8988T (cell line): ENCODE results near the gene TK1.
"Not testable (repeated sequence)": the region's sequence is repeated elsewhere in the genome, so short reads cannot be mapped to it uniquely, and the experiment has no call there.

Source experiments
- DNase-seq: peaks from one replicate; pipeline ENCODE4 v3.0.0; 2011

Gene TK1

DNA sequence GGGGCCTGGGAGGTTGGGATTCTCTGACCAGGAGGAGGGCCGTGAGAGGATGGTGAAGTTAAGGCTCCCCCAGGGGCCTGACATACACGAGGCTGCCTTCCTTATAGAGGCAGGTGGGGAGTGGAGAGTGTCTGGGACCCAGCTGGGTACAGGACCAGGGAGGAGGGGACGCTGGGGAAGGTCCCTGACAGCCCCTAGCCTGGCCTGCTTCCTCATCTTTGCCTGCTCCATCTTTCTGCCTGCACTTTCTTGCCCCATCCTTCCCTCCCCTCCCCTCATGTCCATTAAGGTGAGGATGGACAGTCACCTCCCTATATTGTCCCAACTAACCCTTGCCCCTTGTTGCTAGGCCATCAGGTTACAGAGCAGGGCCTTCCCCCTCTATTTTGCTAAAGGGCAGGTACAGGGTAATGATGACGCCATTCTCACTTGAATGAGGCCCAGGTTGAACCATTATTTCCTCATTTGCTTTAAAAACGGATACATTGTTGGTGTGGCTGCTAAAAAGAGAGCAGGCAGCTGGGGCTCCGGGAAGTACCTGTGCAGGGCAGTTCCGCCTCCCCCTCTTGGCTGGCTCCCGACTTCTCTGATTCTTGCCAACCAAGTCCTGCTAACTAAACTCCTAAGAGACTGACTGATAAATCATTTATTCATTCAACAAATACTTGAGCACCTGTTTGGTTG lies 39.4 kb downstream of the TK1 start:
- DNase-seq: no peak

DNA sequence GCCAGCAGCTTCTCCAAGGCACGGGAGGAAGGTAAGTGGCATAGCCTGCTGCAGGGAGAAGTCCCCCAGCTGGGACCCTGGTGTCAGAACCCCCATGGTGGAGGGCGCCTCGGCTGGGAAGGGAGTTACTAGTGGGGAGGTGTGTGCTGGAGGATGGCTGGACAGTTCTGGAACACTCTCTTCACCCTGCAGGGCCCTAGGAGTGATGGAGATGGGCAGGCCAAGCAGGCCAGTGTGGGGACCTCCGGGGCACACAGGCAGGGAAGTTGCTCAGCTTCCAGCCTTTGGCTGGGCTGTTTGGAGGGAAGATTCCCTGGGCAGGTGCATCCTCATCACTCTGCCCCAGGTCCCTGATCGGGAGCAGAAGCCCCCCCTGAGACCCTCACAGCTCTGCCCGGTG lies 40.0 kb downstream of the TK1 start:
- DNase-seq: no peak

DNA sequence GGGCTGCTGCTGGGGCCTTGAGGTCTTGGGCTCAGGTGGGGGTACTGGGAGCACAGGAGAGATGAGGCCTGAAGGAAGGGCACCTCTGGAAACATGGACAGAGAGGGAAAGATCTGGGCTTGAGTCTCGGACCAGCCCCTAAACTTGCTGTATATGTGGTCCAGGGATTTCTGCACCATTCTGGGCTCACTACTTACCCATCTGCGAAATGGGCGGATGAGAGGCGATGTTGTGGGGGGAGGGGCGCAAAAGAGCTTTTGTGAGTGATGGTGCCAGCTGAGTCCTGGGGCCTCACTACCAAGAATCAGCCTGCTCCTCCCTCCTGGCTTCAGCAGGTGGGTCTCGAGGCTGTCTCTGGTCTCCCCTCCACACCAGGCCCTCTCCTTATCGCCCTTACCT lies 40.4 kb downstream of the TK1 start:
- DNase-seq: no peak

DNA sequence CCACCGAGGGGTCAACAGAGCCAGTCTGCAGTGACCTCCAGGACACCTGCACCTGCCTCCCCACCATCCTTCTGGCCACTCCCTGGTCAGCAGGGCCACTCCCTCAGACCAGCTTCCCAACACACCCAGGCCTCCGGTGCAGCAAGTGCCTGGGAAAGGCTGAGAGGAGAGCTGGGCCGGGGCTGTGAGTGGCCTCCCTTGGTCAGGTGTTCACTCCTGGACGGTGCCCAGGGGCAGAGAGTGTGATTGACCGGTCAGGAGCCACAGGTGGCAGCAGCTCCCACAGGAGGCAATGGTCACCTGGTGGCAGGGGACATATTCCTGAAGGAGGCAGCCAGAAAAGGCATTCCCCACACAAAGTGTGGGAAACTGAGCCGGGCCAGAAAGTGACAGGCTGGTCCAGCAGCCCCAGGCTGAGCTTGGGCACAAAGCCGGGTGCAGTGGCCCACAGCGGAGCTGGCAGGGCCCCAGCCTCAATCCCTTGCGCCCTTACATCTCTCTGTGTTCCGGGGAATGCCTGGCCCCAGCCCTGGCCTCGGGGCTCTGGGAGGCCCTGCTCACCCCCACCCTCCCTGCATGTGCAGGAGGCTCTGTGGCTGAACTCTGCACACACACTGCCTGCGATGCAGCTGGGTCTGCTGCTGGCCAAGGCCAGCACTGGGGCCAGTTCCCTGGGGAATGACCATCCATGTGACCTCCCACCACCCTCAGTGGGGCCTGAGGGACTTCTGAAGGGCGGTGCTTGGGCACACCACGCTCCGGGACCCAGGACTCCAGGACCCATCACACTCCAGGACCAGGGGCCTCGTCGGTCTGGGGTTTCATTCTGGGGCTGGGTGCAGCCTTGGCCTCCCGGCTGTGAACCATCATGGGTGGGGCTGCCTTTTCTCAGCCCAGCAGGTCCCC lies 41.9 kb downstream of the TK1 start:
- no peak for DNase-seq

DNA sequence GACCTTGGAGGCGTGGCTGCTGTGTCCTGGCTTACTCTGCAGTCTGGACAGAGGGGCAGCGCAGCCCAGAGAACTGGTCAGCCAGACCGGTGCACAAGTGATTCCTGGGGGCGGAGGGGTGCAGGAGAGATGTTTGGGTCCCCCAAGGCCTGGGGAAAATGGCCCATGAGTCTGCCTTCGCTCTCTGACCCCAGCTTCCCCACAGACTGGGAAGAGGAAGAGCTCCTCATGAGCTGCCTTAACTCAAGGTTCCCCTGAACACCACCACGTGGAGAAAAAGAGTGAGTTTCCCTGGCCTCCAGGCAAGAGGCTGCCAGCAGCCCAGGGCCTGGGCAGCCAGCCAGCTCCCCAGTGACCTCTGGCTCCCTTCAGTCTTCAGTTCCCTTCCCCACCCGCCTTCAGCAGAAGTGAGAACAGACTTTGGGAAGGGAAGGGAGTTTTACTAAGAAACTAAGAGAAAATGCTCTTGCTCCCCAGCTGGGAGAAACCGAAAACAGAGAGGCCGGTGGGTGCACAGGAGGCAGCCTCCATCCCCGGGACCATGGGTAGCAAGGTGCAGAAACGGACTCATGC lies 42.6 kb downstream of the TK1 start:
- DNase-seq: no peak

DNA sequence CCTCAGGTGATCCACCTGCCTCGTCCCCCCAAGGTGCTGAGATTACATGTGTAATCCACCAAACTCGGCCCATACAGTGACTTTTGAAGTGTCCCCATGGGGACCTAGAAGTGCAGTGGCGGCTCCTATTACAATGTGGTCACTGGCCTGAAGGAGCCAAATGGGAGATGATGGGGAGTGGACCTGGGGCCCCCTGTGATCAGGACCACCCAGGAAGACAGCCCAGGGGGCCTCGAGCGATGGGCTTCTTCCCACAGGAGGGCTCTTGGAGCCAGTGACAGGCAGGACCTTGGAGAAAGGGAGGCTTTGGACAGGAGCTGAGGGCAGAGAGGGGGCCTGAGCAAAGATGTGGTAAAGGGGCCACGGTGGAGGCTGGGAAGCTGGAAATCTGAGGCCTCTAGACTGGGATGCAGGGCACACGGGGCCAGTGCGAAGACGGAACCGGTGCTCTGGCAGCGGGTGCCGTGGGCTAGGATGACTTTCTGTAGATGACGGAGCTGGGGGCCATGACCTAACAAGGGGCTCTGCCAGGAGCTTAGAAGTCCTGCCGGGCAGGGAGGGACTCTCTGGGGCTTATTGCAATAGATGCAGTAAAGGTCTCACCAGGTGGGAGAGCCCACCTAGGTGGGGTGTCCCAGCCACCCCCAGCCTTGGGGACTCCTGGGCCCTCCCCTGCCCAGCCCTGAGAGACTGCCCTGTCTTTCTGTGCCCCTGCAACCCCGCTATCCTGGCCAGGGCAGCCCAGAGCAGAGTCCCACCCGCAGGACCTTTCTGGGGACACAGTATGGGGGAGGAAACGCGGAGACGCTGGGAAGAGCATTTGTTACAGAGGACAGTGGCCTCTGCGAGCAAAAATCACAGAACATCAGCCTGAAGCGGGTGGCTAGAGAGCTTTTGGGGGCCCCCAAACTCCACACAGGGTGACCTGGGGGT lies 43.4 kb downstream of the TK1 start:
- DNase-seq: no peak

DNA sequence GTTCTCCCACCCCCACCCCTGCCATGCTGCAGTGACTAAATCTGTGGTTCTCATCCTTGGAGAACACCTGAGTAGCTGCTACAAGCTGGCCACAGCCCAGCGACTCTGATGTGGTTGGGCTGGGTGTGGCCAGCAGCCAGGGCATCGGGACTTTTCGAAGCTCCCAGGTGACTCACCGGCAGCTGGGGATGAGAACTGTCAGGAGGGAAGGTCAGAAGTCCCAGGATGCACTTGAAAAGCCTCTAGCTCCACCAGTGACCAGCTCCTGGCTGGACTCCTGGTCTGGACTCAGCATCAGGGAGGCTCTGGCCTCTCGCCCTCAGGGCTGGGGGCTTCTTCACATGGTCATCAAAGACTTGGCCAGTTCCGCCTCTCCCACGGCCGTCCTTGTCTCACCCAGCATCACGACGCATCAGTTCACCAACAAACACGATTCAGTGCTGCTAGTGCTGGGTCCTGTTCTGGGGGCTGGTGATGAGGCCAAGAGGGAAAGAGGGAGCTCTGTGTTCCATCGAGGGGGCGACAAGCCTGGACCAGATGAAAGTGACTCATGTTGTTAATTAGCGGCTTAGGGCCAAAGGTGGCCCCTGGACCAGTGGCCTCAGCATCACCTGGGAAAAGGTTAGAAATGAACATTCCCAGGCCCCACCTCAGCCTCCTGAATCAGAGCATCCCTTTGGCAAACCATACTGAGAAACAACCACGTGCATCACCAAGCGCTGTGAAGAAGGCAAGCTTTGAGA lies 44.6 kb downstream of the TK1 start:
- no peak for DNase-seq

DNA sequence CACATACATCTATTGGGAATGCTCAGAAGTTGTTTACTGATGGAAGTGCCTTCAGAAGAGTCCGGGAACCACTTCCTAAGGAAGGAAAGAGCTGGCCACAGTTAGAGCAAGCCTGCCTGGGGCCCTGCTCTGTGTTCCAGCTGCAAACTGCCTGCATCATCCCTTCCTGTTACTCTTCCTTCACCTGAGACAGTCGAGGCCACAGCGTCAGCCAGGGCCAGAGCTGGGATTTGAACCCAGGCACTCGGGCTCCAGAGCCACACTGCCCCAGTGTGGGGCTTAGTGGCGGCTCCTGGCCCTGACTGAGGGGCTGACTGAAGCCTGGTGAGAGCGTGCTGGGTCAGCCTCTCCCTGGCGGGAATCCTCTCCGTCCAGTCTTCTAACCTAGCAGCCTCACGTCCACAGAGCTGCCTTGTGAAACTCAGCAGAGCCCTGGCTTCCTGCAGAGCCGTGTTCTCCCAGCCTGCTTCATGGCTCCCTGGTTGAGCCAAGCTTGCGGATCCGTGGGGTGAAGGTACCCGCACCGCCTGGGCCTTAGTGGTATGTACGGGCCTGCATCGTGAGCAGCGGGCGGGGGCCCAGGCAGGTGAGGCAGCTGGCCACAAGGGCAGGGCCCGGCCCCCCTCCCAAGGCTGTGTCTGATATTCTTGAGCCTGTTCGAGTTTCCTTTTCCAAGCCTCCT lies 45.3 kb downstream of the TK1 start:
- DNase-seq: no peak

DNA sequence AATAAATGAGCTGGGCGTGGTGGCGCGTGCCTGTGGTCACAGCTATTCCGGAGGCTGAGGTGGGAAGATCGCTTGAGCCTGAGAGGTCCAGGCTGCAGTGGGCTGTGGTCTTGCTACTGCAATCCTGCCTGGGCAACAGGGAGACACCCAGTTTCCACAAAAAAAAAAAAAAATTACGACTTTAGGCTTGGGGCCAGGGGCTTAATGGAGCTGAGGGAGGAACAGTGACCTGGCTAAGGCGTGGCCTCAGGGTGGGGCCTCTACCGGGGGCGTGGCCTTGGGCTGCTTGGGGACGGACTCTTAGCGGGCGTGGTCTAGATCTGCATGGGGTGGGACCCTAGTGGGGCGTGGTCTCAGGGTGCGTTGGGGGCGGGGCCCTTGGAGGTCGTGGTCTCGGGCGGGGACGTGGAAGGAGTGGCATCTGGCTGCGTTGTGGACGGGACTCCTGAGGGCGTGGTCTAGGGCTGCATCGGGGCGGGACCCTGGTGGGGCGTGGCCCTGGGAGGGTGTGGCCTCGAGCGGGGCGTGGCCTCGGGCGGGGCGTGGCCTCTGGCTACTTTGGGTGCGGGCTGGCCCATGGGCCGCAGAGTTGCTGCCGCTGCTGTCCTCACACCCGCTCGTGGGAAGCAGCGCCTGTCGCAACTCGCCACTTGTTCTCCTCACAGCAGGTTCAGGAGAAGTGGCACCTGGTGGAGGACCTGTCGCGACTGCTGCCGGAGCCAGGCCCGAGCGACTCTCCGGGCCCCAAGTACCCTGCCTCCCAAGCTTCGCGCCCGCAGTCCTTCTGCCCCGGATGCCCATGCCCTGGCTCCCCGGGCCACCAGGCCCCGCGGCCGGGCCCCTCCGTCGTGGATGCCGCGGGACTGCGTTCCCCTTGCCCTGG lies 46.4 kb downstream of the TK1 start:
- no peak for DNase-seq

DNA sequence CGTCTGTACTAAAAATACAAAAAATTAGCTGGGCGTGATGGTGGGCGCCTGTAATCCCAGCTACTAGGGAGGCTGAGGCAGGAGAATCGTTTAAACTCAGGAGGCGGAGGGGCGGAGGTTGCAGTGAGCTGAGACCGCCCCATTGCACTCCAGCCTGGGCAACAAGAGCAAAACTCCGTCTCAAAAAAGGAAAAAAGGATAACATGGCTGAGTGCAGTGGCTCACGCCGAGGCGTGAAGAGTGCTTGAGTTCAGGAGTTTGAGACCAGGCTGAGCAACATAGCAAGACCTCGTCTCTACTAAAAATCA lies 47.0 kb downstream of the TK1 start:
- not testable (repeated sequence) for DNase-seq

DNA sequence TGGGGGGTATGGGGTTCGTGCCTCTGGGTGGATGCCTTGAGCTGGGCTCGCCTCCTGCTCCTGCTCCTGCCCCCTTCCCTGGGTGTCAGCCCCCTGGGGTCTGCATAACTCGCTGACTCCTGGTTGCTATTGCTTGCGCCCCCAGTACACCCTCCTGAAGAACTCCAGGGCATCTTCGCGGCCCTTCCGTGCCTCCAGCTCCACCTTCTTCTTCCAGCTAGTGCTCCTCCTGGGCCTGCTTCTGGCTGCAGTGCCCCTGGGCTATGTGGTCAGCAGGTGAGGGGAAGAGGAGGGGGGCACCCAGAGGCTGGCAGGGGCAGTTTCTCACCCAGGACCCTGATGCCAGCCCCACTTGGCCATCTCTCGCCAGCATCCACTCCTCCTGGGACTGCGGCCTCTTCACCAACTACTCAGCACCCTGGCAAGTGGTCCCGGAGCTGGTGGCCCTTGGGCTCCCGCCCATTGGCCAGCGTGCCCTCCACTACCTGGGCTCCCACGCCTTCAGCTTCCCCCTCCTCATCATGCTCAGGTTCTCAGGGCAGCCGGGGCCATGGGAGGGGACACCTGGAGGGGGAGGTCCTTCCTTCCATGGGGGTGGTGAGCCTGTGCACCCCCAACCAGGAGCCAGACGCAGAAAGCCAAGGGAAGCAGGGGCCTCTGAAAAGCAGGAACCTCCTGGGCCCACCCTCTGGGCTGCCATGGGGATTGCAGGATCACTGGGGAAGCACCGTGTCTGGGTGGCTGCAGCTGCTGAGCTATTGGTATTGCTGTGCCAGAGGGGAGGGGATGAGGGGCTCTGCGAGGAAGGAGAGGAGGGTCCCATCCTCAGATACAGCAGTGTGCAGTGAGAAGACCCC lies 48.4 kb downstream of the TK1 start:
- no peak for DNase-seq

DNA sequence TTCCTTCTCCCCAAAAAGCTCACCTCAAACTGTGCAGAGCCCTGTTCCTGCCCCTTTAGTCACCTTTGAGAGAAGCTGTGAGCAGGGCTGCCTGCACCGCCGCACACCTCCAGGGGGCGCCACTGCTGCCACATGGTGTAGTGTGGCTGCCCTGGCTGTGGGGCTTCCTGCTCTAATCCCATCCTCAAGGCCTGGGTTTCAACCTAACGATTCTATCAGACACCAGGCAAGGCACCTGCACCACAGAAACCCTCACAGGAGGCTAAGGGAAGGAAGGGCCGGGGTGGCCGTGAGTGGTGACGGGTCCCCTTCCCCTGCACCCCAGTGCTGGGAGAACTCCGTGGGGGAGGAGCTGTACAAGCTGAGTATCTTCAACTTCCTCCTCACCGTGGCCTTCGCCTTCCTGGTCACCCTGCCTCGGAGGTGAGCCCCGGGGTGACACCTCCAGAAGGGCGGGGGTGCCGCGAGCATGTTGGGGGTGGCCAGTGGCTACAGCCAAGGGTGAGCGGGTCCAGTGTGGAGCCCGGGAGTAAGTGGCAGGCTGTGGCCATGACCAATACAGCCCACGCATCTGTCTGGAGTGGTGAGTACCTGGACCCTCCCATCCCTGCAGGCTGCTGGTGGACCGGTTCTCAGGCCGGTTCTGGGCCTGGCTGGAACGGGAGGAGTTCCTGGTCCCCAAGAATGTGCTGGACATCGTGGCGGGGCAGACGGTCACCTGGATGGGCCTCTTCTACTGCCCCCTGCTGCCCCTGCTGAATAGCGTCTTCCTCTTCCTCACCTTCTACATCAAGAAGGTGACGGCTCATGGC lies 49.3 kb downstream of the TK1 start:
- DNase-seq: no peak

DNA sequence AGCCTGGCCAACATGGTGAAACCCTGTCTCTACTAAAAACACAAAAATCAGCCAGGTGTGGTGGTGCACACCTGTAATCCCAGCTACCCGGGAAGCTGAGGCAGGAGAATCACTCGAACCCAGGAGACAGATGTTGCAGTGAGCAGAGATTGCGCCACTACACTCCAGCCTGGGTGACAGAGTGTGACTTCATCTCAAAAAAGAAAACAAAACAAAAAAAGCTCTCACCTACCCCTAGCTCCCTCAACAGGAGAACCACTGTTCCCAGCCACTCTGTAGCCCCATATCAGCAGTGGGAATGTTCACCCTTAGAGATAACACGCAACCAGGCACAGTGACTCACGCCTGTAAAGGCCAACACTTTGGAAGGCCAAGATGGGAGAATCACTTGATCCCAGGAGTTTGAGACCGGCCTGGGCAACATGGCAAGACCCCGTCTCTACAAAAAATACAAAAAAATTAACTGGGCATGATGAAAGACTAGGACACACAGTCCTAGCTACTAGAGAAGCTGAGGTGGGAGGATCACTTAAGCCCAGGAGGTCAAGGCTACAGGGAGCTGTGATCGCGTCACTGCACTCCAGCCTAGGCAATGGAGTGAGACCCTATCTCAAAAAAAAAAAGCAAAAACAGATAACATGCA lies 50.9 kb downstream of the TK1 start:
- DNase-seq: no peak

DNA sequence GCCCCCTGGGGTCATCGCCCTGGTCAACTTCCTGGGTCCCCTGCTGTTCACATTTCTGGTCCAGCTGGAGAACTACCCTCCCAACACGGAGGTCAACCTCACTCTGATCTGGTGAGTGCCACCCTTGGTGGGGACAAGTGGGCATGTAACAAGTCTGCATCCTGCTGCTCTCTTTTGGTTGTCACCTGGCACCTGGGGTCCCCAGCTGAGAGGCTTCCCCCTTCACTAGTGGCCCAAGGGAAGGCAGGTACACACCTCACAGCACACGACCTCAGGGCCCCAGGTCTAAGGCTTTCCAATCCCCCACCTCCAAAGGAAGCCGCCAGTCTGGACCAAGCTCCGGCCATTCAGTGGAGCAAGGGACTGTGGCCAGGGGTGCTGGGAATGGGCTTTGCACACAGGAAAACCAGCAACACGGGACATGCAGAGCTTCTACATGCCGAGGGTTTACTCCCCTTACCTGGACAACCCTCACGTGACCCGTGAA lies 51.9 kb downstream of the TK1 start:
- no peak for DNase-seq

DNA sequence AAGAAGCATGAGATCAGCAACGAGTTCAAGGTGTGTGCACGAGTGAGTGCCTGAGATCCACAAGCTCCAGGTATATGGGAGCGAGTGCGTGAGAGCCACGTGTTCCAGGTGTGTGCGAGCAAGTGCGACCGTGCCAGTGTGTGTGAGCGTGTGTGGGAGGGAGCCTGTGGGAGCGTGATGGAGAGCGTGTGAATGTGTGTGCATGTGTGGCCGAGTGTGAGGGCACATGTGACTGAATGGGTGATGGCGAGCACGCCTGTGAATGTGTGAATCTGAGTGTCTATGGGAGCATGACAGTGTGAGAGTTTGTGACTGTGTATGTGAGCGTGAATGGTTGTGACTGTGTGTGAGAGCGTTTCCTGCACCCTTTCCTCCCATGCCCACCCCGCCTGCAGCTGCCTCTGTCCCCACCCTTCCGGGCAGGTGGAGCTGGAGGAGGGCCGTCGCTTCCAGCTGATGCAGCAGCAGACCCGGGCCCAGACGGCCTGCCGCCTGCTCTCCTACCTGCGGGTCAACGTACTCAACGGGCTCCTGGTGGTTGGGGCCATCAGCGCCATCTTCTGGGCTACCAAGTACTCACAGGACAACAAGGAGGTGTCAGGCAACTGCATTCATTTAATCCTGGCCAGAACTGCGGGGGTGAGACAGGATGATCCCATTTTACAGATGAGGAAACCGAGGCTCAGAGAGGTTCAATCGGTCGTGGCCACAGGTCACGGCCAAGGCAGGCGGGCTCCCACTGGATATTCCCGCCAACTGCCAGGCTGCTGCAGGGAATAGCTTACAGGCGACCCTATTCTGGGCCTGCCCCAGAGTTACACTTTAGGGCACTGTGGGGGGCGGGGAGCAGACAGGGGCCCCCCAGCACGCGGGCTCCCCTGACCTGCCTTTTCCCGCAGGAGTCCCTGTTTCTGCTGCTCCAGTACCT lies 52.6 kb downstream of the TK1 start:
- peak; percentile 83 for DNase-seq

DNA sequence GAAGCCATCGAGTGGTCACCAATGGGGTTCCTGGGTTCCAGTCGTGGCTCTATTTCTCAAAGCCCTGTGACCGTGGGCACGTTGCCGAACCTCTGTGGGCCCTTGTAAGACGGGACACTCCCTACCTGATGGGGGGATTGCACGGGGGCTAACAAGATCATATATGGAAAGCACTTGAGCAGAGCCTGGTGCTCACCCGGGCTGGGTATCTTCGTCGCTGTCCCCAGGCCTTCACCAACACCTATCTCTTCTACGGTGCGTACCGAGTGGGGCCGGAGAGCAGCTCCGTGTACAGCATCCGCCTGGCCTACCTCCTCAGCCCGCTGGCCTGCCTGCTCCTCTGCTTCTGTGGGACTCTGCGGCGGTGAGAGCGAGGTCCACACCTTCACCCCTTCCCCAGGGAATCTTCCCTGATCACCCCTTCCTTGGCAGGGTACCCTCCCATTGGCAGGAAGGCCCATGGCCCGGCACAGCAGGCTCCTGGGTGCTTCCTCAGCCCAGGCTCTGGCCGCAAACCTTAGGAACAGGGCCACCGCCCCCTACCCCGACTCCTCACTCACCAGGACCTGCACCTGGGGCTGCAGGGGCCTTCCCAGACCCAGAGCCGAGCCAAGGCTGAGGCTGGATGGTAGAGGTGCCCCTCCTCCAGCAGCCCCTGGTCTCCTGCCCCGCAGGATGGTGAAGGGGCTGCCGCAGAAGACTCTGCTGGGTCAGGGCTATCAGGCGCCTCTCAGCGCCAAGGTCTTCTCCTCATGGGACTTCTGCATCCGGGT lies 53.5 kb downstream of the TK1 start:
- DNase-seq: no peak
